NCI-H446 treated with DMSO at 0.1 percent for 48 hours (cell line): Measurements from ENCODE around the gene EIF3B.
"Not testable (repeated sequence)": the region's sequence is repeated elsewhere in the genome, so short reads cannot be mapped to it uniquely, and the experiment has no call there.

Experiments
- DNase-seq: peaks from one replicate; lab custom pipeline; 2025; lab: John Stamatoyannopoulos, UW

The EIF3B gene

GRCh38 chr7:2347351-2348063 is 7.1 kb upstream of the EIF3B start:
- not testable (repeated sequence) for DNase-seq

GRCh38 chr7:2350055-2350454 is 4.6 kb upstream of the EIF3B start:
- no peak for DNase-seq

- no peak for DNase-seq
Measured at GRCh38 chr7:2350861-2351260, 3.8 kb upstream of the EIF3B start.

DNA sequence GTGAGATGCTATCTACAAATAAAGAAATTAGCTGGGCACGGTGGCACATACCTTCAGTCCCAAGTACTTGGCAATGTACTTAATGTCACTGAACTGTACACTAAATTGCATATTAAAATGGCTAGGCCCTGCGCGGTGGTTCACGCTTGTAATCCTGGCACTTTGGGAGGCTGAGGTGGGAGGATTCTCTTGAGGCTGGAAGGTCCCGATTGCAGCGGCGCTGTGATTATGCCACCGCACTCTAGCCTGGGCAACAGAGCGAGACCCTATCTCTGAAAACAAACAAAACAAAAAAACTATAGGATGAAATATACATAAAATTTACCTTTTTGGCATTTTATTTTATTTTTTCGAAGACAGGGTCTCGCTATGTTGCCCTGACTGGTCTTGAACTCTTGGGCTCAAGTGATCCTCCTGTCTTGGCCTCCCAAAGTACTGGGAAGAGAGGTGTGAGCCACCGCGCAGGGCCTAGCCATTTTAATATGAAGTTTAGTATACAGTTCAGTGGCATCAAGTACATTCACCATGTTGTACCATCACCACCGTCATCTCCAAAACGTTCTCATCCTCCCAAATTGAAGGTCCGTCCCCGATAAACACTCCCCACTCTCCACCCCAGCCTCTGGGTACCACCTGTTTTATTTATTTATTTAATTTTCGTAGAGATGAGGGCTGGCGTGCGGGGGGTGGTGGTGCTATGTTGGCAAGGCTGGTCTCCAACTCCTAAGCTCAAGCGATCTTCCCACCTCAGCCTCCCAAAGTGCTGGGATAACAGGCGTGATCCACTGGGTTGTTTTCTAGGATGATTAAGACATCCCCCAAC is 1.3 kb upstream of the EIF3B start:
- no peak for DNase-seq

DNA sequence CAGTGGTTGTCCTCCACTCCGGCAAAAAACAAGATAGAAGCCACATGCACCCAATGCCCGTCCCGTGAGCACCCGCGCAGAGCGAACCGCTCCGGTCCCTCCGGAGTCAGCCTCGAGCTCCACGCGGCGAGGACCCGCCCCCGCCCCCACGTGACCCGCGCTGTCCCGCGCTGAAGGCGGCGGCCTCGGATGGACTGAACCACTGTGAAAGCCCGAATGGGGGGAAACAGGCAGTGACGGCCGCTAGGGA is 766 bp upstream of the EIF3B start:
- peak; percentile 83 for DNase-seq

DNA sequence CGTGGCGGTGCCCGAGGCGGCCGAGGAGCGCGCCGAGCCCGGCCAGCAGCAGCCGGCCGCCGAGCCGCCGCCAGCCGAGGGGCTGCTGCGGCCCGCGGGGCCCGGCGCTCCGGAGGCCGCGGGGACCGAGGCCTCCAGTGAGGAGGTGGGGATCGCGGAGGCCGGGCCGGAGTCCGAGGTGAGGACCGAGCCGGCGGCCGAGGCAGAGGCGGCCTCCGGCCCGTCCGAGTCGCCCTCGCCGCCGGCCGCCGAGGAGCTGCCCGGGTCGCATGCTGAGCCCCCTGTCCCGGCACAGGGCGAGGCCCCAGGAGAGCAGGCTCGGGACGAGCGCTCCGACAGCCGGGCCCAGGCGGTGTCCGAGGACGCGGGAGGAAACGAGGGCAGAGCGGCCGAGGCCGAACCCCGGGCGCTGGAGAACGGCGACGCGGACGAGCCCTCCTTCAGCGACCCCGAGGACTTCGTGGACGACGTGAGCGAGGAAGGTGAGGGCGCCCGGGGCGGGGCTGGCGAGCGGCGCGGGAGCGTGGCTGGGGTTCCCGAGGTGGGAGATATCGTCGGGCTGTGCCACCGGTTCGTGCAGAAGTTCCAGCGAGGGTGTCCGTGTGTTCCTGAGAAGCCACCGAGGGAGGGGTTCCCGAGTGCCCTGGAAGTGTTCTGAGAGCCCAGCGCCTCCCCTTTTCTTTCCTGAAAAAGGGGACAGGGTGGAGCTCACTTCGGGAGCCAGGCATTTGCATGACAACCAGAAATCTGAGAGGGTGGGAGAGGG is 495 bp downstream of the EIF3B start:
- no peak for DNase-seq

- DNase-seq, result no peak
Measured at GRCh38 chr7:2355705-2356008, 1.0 kb downstream of the EIF3B start.

GRCh38 chr7:2357165-2357564 is 2.5 kb downstream of the EIF3B start:
- no peak for DNase-seq

- DNase-seq, result no peak
Measured at GRCh38 chr7:2357571-2357970, 2.9 kb downstream of the EIF3B start.

GRCh38 chr7:2358968-2359527 is 4.4 kb downstream of the EIF3B start:
- DNase-seq, result no peak

DNA sequence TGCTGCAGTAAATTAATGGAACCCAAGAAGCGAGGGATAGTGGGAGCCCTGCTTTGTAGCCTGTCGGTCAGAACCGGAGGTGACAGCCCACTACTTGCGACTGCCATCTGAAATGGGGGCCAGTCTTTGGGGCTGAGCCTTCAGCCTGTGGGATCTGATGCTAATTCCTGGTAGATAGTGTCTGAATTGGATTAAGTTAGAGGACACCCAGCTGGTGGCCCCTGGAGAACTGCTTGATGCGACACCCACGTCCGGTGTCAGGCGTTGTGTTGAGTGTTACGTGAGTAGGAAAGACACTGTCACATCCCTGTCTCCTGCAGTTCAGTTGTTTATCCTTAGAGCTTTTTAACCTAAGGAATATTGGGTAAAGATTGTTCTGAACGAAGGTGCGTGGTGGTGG is 5.0 kb downstream of the EIF3B start:
- no peak for DNase-seq

GRCh38 chr7:2360796-2361195 is 6.2 kb downstream of the EIF3B start:
- no peak for DNase-seq

- no peak for DNase-seq
Measured at GRCh38 chr7:2362385-2363088, 7.9 kb downstream of the EIF3B start.

DNA sequence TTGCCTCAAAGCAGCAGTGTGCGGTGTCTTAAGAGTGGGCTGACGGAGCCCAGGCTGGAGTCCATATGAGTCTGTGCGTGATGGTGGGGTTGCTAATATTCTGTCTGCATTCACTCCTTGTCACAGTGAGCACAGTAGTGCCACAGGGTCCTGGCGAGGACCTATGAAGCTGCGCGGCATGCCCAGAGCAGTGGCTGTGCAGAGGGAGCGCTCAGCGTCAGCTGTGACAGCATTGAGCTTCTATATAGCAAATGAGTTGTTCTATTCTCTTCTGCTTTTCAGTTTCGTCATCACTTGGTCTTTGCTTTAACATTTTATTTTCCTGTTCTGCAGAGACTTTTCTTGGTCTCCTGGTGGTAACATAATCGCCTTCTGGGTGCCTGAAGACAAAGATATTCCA is 14.5 kb downstream of the EIF3B start:
- DNase-seq, result no peak

GRCh38 chr7:2371329-2371728 is 16.7 kb downstream of the EIF3B start:
- DNase-seq, result no peak

DNA sequence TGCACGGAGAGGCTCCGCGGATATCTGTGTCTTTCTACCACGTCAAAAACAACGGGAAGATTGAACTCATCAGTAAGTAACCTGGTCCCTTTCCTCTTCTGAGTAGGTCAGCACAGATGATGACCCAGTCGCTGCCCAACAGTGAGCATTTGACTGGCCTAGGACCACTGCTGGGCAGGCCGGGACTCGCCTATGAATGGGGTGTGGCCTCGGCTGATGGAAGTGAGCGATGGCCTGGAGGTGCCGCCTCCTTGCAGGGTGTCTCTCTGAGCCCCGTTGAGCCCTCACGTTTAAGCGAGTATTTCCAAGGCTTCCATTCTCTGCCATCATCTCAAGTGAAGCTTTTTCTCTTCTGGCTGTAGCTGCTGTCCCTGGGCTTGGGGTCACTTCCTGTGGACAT is 18.1 kb downstream of the EIF3B start:
- DNase-seq, result no peak

GRCh38 chr7:2373124-2373556 is 18.5 kb downstream of the EIF3B start:
- no peak for DNase-seq

DNA sequence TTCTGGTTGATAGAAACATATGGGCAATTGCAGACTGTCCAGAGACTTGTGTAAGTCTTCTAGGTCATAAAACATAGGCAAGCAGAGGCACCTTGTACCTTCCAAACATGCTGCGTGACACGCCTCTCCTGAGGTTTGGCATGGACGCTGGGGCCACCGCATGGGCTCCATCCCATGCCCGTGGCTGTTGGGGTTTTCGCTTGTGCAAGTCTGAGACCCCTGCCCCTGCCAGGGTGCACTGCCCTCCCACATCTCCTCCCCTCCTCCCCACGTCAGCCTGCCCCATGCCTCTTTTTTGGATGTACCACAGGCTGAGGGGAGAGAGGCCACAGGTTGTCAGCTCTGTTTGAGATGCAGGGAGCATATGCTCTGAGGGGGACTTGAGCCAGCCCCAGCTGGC is 19.0 kb downstream of the EIF3B start:
- no peak for DNase-seq

DNA sequence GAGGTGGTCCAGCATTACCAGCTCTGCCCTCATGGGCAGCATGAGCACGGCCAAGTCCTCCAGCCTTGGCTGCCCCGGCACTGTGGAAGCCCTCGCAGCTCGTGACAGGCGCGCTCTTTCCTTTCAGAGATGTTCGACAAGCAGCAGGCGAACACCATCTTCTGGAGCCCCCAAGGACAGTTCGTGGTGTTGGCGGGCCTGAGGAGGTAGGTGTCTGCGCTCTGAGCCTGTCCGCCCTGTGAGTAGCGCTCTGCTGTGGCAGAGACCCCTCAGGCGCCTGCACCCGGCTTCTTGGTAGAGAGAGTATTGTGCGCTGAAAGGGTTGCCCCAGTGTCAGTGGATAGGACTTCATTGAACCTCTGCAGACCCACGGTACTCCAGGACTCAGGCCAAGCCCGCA is 19.8 kb downstream of the EIF3B start:
- DNase-seq, result no peak

GRCh38 chr7:2374830-2375728 is 20.5 kb downstream of the EIF3B start:
- DNase-seq, result no peak
